PC-3 (cell line): ENCODE data around the gene GDF11.

Experiments used
- EZH2 ChIP-seq: fragments of 300-600 bp; sonication (generic); IDR thresholded peaks from one replicate; pipeline ENCODE4 v1.6.1; 2017; ENCODE audit warnings: antibody characterized with exemption, mild to moderate bottlenecking, low read length; ENCODE audit not compliant: unreplicated experiment
- EZH2phosphoT487 ChIP-seq: fragments of 300-600 bp; sonication (generic); IDR thresholded peaks from 2 replicates; pipeline ENCODE4 v1.6.1; 2018; ENCODE audit warnings: mild to moderate bottlenecking, antibody characterized with exemption, low read length, borderline replicate concordance
- TF ChIP-seq, protein P1 (sequence below): fragments of 300-600 bp; sonication (generic); conservative IDR thresholded peaks from 2 replicates; pipeline ENCODE4 v1.5.1; 2017; ENCODE audit warnings: antibody characterized with exemption, low read depth, mild to moderate bottlenecking, low read length

GRCh38 chr12:55728186-55728938, 14.6 kb upstream of the GDF11 start:
- TF ChIP-seq, protein P1, sequence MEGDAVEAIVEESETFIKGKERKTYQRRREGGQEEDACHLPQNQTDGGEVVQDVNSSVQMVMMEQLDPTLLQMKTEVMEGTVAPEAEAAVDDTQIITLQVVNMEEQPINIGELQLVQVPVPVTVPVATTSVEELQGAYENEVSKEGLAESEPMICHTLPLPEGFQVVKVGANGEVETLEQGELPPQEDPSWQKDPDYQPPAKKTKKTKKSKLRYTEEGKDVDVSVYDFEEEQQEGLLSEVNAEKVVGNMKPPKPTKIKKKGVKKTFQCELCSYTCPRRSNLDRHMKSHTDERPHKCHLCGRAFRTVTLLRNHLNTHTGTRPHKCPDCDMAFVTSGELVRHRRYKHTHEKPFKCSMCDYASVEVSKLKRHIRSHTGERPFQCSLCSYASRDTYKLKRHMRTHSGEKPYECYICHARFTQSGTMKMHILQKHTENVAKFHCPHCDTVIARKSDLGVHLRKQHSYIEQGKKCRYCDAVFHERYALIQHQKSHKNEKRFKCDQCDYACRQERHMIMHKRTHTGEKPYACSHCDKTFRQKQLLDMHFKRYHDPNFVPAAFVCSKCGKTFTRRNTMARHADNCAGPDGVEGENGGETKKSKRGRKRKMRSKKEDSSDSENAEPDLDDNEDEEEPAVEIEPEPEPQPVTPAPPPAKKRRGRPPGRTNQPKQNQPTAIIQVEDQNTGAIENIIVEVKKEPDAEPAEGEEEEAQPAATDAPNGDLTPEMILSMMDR, result no peak
- TF ChIP-seq EZH2phosphoT487 (no peak), EZH2 (no peak)
